Measurements from ENCODE around the gene SEPTIN3. TPM values are rescaled to one million over a fixed set of nuclear protein-coding genes. Genes with fewer than 3 reads are reported as not detected.

Gene SEPTIN3
- total and polyA plus RNA-seq, 10 of the 15 experiments (the other 5 are each of a cell fraction or from before 2014, with no cell fraction given): 0.05 to 3.1 (median 0.87) TPM

DNA sequence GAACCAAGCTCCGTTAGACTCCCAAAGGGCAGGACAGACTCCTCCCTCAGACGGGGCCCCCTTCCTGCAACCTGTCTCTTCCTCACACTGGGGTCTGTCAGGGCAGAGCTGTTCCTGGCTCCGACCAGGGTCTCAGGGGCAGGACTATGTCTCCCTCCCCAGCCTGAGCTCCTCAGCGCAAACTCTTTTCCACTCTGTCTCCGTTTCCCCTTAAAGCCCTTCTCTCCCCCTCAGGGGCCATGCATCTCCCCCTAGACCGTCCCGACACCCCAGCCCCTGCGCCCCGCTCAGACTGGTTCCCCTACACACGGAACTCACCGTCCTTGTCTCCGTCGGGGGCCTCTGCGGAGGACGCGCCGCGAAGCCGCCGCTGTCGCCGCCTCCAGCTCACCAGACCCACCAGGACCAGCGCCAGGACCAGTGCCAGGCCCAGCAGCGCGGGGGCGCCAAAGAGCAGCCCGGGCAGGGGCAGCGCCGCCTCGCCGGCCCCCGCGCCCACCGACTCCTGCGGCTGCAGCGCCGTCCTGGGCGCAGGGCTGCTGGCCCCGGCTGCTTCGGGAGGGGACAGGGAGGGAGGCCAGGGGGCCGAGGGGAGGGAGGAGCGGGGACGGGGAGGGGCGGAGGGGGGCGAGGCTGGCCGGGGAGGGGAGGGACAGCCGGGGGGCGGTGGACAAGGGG, 43.3 kb upstream of the SEPTIN3 start (continued):
- TF ChIP-seq JUND (IDR thresholded peaks at IDR 0.05; ENCODE audit: low read depth, low read length): no peak

- ATAC-seq (no peak), DNase-seq (ENCODE audit: low read depth, low spot score) (no peak), FAIRE-seq (no peak)
- WGBS (ENCODE audit: insufficient coverage, insufficient replicate concordance, low lambda C conversion rate, missing lambda C conversion rate): 59% methylated on average over 6 of the region's 6 CpGs
- no peaks in the 10 kb centered on the region for H4K20me1 ChIP-seq (ENCODE audit: control insufficient read depth, insufficient read depth)
- H3K9me3 ChIP-seq (replicated peaks; ENCODE audit: control insufficient read depth, insufficient read depth, low read length): no peaks in the 10 kb centered on the region
- no peak overlapping the region for H3K4me3 ChIP-seq
- BruUV-seq (replicated peaks): no TSS peak
- H3K36me3 ChIP-seq (ENCODE audit: control insufficient read depth in 2 of 2, insufficient read depth in 2 of 2, low read length in 1 of 2): 0 out of 4 replicates have a peak, but pooled peaks cover 0 to 9% of the 10 kb centered on the region in 2 experiments
- RAD21 ChIA-PET (ENCODE audit: unreplicated experiment): interaction anchor here (1.4 to 11.6 kb wide), 6 partner anchors 10 to 231 kb away, joined by 5 to 408 read pairs (median 32); partner anchors contain the start of genes CENPM and SMIM45
- peaks cover 56% of the 10 kb centered on the region for H3K4me1 ChIP-seq (ENCODE audit: control insufficient read depth, insufficient read depth, low read length)
- H2AFZ ChIP-seq (ENCODE audit: control insufficient read depth, low read depth, low read length): no peak overlapping the region
- POLR2A ChIA-PET: interaction anchor here (0.6 to 15.3 kb wide), 9 partner anchors 8 to 88 kb away, joined by 3 to 599 read pairs (median 3); partner anchors contain the start of gene CENPM
- H3K9ac ChIP-seq (ENCODE audit: control insufficient read depth, insufficient read depth, low read length): no peak overlapping the region
- intact Hi-C loops (cut with micrococcal nuclease; ENCODE audit: unreplicated experiment) (no loop called here), in situ Hi-C loops (cut with MboI) (no loop called here)
- H3K4me2 ChIP-seq (ENCODE audit: control insufficient read depth, insufficient read depth): peak overlapping the region; percentile 7; the same call in 1 of the 2 replicates
- H3K79me2 ChIP-seq (ENCODE audit: control insufficient read depth, insufficient read depth, low read length): peaks cover 32% of the 10 kb centered on the region
- SMC1A ChIA-PET (ENCODE audit: uncharacterized antibody, unreplicated experiment): interaction anchor here (0.9 to 15.4 kb wide), 4 partner anchors 12 to 1001 kb away, joined by 3 to 321 read pairs (median 6); partner anchors contain the start of gene CENPM
- H3K27me3 ChIP-seq (replicated peaks in 1 of 2; ENCODE audit: control insufficient read depth in 2 of 2, insufficient read depth in 2 of 2, low read length in 1 of 2): no peaks in the 10 kb centered on the region
- peak overlapping the region; percentile 91 for H3K27ac ChIP-seq (ENCODE audit: control insufficient read depth, insufficient read depth)
- CTCF ChIA-PET: interaction anchor here (1.2 to 11.0 kb wide), 3 partner anchors 9 to 19 kb away, joined by 4 to 234 read pairs (median 5); partner anchors contain the start of gene CENPM
- TF ChIP-seq MEF2B (IDR thresholded peaks at IDR 0.05; ENCODE audit: partially characterized antibody, poor library complexity, severe bottlenecking): no peak
- peak; percentile 21 for TF ChIP-seq GATAD2B (conservative IDR thresholded peaks at IDR 0.05; ENCODE audit: low read depth)
- TF ChIP-seq BCL3 (IDR thresholded peaks at IDR 0.05; ENCODE audit: borderline replicate concordance, insufficient read depth, low read depth, low read length, poor library complexity, severe bottlenecking): no peak
- no peak for TF ChIP-seq SREBF1 (IDR thresholded peaks at IDR 0.05; ENCODE audit: low read length)
- 0 out of 2 replicates have a peak, but pooled peaks have one; percentile 54 for TF ChIP-seq HDGF (IDR thresholded peaks at IDR 0.05)
- TF ChIP-seq BACH1 (IDR thresholded peaks at IDR 0.05; ENCODE audit: borderline replicate concordance): no peak
- no peak for TF ChIP-seq TCF12 (IDR thresholded peaks at IDR 0.05; ENCODE audit: low read depth, low read length)
- TF ChIP-seq ESRRA (IDR thresholded peaks at IDR 0.05; ENCODE audit: low read length): no peak
- TF ChIP-seq NFYA (IDR thresholded peaks at IDR 0.05; ENCODE audit: borderline replicate concordance, low read depth, low read length): no peak
- TF ChIP-seq BCLAF1 (IDR thresholded peaks at IDR 0.05): no peak
Observed at GRCh38 chr22:41927813-41928212, 41.4 kb upstream of the SEPTIN3 start.

Data from GM12878 (cell line).